Fibroblast of the conjunctiva (primary cell): ENCODE results near the gene PGAM2.

ENCODE experiments used
- DNase-seq: peaks from one replicate; pipeline ENCODE4 v3.0.0-alpha.2; 2010; ENCODE audit warnings: low read depth

Gene PGAM2

DNA sequence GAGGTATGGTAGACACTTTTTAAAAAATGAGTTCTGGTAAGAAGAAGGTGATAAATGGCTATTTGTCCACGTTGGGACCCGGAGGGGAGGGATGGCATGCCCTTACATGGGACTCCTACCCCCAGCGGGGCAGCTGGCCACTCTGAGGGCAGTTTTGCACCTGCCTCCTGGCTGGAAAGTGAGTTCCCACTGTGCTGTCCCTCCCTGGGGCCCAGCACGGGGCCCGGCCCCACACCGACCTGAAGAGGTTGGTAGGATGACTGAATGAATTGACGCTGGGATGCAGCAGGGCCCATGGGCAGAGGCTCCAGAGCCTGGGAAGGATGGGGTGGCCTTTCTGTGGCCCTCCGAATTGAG is 38.2 kb upstream of the PGAM2 start:
- DNase-seq = no peak

DNA sequence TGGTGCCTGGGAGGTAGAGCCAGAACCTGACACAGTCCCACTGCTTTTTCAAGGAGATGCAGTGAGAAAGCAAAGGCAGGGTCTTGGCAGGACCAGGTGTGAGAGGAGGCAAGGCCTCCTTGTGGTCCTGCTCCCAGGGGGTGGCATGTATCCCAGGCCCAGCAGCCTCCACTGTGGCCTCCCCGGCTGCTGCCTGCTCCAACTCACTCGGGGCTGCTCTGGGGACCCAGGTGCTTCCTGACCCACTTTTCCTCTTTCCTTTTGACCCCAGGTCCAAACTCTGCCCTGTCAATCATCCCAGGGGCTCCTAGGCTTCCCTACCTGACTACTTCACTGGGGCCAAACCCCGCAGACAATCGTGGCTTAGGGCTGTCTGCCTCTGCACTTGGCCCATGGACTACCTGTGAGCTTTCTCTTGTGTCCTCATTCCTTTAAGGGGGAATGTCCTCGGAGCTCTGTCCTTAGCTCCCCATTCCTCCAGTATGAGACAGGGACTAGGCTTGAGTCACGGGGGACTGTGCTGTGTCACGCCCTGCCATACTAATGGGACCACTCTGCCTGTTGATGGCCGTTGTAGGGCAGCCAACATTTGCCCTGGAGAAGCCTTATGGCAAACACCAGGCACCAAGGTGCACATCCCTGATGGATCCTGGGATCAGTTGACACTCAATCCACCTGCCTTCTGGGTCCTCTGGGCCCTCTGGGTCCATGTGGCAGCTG is 37.6 kb upstream of the PGAM2 start:
- no peak for DNase-seq

DNA sequence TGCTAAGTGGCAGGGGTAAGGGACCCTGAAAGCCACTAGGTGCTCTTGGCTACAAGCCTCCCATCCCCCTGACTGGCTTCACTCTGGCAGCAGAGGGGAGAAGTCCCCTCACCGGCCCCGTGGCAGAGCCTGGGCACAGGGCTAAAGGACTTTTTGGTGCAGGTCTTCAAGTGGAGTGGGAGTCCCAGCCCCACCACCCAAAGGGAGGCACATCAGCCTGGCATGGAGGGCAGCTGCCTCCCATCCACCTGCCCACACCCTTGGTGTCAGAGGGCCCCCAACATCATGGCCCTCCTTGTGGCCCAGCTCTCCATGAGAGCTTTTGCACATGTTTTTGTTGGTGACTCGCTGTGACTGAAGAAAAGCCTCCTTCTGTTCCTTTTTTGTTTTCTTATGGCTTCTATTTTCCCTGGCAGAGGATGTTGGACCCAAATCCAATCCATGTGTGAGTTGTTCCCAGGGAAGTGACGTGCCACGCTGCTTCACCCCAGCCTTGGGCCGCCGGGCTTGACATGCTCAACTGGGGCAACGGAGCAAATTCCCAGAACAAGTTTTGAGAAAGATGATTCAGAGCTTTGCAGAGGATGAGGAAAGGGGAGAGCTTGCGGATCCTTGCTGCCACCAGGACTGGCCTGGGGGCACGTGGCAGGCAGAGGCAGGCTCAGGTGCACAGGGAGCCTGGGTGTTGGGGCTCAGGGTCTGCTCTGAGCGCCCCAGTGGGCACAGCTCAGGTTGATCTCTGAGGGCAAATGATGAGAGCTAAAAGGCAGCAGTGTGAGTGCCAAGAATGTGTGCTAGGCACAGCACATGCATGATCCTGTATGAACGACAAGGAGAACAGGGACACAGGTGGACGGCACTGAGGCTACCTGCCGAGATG is 36.8 kb upstream of the PGAM2 start:
- peak; percentile 51 for DNase-seq

DNA sequence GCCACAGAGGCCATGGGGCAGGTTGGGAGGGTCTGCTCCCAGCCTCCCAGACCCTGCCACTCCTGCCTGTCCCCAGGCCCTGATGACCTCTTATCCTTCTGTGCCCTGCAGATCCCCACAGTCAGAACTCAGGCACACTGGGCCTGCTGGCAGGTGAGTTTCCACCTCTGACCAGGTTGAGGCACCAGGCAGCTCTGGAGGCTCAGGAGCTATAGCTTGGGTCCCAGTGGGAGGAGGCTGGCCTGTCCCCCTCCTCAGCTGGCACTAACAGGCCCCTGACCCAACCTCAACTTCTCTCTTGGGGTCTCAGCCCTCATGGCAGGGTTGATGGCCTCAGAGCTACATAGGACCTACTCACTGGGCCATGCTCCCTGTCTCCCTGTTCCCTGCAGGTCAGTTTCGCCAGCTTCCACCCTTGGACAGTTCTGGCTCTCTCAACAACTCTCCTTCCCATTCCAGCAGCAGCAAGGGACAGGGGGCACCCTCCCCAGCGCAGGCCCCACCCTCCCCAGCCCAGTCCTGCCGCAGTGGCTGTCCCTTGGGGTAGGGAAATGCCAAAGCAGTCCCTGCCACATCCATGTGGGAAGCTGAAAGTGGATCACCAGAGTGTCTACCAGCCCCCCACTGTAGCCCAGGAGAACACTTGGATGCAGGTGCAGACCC is 36.1 kb upstream of the PGAM2 start:
- DNase-seq = no peak

DNA sequence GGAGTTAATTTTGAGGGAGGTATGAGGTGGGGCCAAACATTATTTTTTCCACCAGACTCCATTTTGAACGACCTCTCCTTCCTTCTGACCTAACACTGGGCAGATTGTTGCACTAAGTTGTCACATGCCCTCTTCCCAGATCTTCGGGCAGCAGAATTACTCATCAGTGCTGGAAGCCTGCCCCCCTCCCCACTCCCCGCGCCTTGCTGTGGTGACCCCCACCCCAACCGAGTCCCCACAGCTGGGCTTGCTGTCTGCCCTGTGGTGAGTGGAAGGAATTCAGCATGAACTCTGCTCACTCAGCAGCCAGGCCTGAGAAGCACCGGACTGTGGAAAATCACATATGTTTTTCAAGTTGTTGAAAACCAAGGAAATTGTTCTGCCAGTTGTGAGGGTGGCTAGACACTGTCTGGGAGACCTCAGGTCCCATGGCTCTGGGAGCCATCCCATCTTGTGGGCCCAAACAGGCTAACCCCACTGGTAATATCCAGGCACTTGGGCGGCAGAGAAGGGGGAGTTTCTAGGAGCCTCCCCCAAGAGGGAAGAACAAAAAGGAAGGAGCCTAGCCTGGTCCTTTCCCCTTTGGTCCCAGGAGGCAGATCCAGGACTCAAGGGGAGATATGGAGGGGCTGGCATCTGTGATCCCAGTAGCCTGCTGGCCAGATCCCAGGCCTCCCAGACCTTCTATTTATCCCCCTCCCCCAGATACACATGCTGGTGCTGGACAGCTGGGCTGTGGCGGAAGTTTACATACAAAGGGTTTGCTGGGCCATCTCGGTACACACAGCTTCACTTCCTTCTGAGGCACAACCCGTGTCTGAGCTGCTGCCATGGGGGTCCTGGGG is 35.3 kb upstream of the PGAM2 start:
- DNase-seq = peak; percentile 49

- DNase-seq = no peak
Observed at GRCh38 chr7:44099669-44100068, 34.3 kb upstream of the PGAM2 start.

DNA sequence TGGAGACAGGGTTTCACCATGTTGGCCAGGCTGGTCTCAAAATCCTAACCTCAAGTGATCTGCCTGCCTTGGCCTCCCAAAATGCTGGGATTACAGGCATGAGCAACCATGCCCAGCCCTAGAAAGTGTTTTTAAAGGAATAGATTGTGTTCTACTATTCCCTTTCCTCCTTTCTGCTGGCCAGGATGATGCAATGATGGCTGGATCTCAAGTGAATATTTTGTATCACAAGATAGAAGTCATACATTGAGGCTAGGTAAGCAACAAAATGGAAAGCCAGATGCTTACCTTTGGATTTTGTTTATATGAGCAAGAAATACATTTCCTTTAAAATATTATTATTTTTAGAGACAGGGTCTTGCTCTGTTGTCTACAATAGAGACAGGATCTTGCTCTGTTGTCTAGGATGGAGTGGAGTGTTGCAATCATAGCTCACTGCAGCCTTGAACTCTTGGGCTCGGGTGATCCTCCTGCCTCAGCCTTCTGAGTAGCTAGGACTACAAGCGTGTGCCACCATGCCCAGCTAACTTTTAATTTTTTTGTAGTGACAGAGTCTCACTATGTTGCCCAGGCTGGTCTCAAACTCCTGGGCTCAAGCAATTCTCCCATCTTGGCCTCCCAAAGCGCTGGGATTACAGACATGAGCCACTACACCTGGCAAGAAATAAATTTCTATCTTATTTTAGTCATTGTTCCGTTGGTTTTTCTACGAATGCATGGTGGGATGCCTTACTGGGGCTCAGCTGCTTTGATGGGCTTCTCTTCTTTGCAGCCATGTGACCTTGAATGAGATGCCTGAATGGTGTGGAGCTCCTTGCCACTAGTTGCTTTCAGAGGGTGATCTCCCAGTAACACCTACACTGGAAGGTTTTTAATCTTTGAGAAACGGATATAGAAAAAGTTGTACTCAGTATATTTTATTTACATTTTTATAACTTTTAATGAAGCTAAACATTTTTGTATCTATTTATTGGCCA is 33.0 kb upstream of the PGAM2 start:
- DNase-seq = no peak

GRCh38 chr7:44097064-44097932 is 31.9 kb upstream of the PGAM2 start:
- DNase-seq = no peak

- DNase-seq = no peak
Observed at GRCh38 chr7:44096326-44096881, 31.0 kb upstream of the PGAM2 start.

- no peak for DNase-seq
Observed at GRCh38 chr7:44095781-44096180, 30.4 kb upstream of the PGAM2 start.

GRCh38 chr7:44094883-44095592 is 29.7 kb upstream of the PGAM2 start:
- no peak for DNase-seq

DNA sequence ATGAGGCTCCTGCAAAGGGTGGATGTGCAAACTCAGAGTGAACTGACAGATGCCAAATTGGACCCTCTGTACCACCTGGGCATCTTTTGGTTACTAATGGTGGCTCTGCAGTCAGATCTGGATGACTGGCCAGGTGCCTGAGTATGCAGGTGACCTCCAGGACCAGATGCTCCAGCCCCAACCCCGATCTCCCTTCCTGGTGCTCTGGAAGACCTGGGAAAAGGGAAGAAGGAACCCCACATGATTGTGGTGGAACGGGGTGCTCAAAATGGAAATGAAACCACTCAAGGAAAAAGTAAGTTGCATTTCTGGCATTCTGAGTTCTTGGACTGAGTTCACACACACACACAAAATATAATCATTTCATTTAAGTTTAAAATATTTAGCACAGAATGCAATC is 29.0 kb upstream of the PGAM2 start:
- DNase-seq = no peak

DNA sequence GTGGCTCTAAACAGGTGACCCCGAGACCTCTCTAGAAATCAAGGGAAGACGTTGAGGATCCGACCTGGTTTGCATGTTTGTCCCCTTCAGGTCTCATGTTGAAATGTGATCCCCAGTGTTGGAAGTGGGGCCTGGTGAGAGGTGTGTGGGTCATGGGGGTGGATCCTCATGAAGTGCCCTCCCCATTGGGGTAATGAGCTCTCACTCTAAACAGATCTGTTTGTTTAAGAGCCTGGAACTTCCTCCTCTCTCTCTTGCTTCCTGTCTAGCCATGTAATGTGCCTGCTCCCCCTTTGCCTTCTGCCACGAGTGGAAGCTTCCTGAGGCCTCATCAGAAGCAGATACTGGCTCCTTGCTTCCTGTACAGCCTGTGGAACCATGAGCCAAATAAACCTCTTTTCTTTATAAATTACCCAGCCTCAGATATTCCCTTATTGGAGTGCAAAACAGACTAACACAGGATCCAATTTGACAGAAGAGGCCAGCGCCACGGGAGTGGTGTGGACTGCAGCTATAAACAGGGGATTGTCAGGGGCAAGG is 27.8 kb upstream of the PGAM2 start:
- DNase-seq = no peak

DNA sequence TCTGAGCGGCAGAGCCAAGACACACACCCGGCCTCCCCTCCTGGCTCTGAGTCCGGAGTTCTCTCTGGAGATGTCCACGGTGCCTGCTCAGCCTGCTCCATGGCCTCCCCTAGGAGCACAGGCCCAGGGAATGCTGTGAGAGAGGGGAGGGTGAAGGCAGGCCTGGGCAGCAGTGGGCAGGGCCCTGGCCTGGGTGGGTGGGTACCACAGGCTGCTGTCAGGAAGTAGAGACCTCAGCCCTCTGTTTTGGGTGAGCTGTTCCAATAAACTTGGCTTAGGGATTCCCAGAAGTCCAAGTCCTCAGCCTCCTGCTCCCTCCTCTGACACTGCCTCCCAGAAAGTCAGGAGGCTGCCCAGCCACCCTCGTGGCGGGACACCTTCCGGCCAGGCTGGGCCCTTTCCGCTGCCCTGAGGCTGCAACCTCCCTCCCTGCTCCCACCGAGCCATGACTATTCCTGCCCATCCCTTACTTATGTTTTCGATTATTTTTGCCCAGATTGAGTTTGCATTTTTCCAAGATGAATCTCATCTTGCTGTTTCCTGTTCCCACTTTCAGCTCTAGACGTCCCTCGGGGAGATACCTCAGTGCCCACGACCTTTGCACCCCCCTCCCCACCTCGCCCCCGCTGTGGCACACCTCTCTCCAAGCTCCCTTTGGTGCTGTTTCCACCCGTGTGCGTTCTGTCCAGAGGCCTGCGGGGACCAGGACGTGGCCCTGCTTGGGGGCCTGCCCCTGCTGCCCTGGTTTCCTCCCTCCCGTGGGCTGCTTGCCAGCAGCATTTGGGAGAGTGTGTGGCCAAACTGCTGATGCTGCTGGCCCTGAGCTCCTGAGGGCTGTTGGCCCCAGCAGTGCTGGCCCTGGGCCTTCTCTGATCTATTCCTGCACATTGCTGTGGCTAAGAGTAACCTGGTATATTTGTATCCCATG is 22.8 kb upstream of the PGAM2 start:
- DNase-seq = peak; percentile 79

- DNase-seq = no peak
Observed at GRCh38 chr7:44086627-44087026, 21.3 kb upstream of the PGAM2 start.

DNA sequence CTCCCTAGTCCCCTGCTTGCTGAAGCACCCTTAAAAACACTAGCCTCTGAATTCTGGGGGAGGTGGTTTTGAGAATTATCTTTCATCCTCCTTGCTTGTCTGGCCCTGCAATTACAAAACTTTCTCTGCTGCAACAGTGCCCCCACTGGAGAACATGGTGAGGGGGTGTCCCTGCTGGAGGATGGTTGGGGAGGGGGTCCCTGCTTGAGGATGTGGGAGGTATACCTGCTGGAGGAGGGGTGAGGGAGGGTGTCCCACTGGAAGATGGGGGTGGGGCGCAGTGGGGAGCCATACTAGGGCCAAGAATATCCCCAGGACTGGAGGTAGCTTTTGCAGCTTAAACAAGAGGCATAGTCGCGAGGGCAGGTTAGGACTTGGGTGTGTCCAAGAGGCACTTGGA is 20.2 kb upstream of the PGAM2 start:
- no peak for DNase-seq

GRCh38 chr7:44084701-44085100 is 19.3 kb upstream of the PGAM2 start:
- DNase-seq = no peak

- no peak for DNase-seq
Observed at GRCh38 chr7:44083796-44084195, 18.4 kb upstream of the PGAM2 start.
